ENCODE data around the gene ABCA9. TPM values are rescaled to one million over a fixed set of nuclear protein-coding genes. Genes with fewer than 3 reads are reported as not detected.

Gene ABCA9
- total and polyA plus RNA-seq, 3 donors from 2014 or later = 5.0 to 13.8 (median 12.7) TPM

DNA sequence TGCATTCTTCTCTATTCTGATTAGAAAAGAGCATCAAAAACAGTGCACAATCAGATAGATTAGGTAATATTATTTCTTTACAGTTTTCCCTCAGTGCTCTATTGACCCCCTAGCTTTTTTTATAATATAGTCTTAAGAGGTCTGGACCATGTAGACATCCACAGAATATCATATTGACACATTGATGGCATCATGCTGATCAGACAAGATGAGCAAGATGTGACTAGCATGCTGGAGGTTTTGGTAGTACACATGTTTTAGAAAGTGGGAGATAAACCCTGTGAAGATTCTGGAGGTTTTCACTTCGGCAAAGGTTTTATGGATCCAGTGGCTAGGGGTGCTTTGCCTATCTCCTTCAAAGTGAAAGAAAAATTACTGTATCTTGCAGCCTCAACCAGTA, 102.8 kb downstream of the ABCA9 start:
- no peak for DNase-seq
- Histone ChIP-seq H3K9me3 (no peaks in the 10 kb centered on the region), H3K27me3 (no peaks in the 10 kb centered on the region), H3K36me3 (ENCODE audit: low read depth, missing control alignments) (no peaks in the 10 kb centered on the region), H3K27ac (no peak overlapping the region), H3K4me3 (no peak overlapping the region), H3K4me1 (no peaks in the 10 kb centered on the region)
- WGBS, 2 donors = 97 to 100% methylated on average over 1 of the region's 1 CpG
- TF ChIP-seq CTCF (IDR thresholded peaks at IDR 0.05) (no peak), POLR2A (IDR thresholded peaks at IDR 0.05) (no peak)
- intact Hi-C loops (cut with DNase I; ENCODE audit: low total_unique reads) = no loop called here

GRCh38 chr17:68955181-68955841, 105.4 kb downstream of the ABCA9 start, which contains the start of gene ABCA8:
TSS of gene ABCA8 (minus strand) at chr17:68955392. CDS start at chr17:68942034, 13,358 bp downstream.
- WGBS, 2 donors = 21 to 54% methylated on average over 4 of the region's 4 CpGs
- Histone ChIP-seq H3K4me3 (peak within 1 kb of the TSS; percentile 29 to 63), H3K4me1 (peaks cover 11% of the 10 kb centered on the region), H3K36me3 (ENCODE audit: low read depth, missing control alignments) (no peaks in the 10 kb centered on the region), H3K27ac (peak within 1 kb of the TSS; percentile 73 to 81), H3K9me3 (no peaks in the 10 kb centered on the region), H3K27me3 (no peaks in the 10 kb centered on the region)
- no peak for TF ChIP-seq POLR2A (IDR thresholded peaks at IDR 0.05)
- no peak for TF ChIP-seq CTCF (IDR thresholded peaks at IDR 0.05)
- peak; percentile 85 for DNase-seq
- intact Hi-C loops (cut with DNase I; ENCODE audit: low total_unique reads) = no loop called here

DNA sequence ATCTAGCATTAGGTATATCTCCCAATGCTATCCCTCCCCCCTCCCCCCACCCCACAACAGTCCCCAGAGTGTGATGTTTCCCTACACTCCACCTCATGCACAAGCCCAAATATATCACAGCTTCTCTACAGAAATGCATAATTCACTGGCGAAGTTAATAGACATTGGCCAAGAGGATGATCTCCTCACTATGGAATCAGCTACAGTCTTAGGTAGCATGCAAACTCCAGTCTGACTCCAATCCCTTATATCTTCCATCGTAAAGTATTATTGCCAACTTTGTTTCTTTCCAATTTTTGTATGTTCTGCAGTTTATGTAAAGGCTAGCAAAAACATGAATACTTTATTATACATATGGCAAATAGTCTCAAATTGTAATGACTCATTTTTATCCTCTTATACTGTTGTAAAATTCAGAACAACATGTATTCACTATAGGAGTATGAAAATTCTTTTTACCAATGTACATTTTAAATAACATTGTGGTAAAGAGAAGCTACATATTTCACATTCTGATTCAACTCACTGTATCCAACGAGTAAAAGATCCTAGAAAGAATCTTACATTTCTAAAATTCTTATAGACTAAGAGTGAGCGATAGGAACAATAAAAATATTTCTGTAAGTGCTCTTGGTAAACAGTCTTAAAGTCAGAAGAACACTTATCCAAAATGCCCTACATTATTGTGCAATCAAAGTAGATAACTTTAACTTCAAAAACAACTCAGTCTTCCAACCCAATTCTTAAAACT, 106.4 kb downstream of the ABCA9 start:
- peak overlapping the region; percentile 73 to 81 for H3K27ac ChIP-seq
- peak overlapping the region; percentile 29 to 63 for H3K4me3 ChIP-seq
- H3K27me3 ChIP-seq = no peaks in the 10 kb centered on the region
- peaks cover 11% of the 10 kb centered on the region for H3K4me1 ChIP-seq
- TF ChIP-seq CTCF (IDR thresholded peaks at IDR 0.05) = no peak
- no peak for TF ChIP-seq POLR2A (IDR thresholded peaks at IDR 0.05)
- intact Hi-C loops (cut with DNase I; ENCODE audit: low total_unique reads) = no loop called here
- no peak for DNase-seq
- H3K9me3 ChIP-seq = no peaks in the 10 kb centered on the region
- no peaks in the 10 kb centered on the region for H3K36me3 ChIP-seq (ENCODE audit: low read depth, missing control alignments)
- WGBS, 2 donors = 36 to 46% methylated on average over 4 of the region's 4 CpGs

DNA sequence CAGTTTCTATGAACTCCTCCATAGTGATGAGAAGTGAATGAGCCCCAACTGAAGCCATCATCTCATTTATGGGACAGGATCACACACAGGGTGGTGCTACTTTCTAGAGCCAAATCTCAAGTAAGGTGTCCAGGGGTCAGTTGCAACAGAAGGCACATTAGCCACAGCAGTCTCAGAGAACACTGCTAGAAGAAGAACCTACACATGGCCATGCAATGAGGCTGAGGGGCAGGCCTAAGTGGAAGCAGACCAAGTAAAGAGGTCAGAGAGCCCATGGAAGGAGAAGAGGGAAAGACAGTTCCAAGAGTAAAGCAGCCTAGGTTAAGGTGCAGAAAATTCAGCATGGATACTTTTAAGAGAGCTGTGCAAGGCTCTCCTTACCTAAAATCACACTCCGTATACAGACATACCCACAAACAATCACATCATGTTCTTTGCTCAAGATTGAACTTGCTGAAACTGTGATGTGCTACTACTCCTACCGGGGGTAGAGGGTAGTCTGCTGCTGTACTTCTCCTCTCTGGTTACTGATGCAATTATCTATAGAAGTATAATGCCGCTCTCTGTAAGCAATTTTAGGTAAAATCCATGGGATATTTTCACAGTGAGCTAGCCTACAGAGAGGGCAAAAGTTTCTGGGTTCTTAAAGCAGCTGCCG, 107.3 kb downstream of the ABCA9 start:
- no peaks in the 10 kb centered on the region for H3K27me3 ChIP-seq
- no peak for TF ChIP-seq POLR2A (IDR thresholded peaks at IDR 0.05)
- peak in 1 of 3 experiments; percentile 3 for TF ChIP-seq CTCF (IDR thresholded peaks at IDR 0.05)
- peaks cover 11% of the 10 kb centered on the region for H3K4me1 ChIP-seq
- WGBS, 2 donors = 44 to 48% methylated on average over 4 of the region's 4 CpGs
- intact Hi-C loops (cut with DNase I; ENCODE audit: low total_unique reads) = no loop called here
- H3K36me3 ChIP-seq (ENCODE audit: low read depth, missing control alignments) = no peaks in the 10 kb centered on the region
- no peaks in the 10 kb centered on the region for H3K9me3 ChIP-seq
- H3K27ac ChIP-seq = peak overlapping the region; percentile 69 to 81
- no peak for DNase-seq
- H3K4me3 ChIP-seq = peak overlapping the region; percentile 29 to 63
